Measurements from ENCODE around the gene TGFBR3L.
A peak's percentile ranks its signal among the peaks of the same experiment; 100 is the strongest.
"Not testable (repeated sequence)": the region's sequence is repeated elsewhere in the genome, so short reads cannot be mapped to it uniquely, and the experiment has no call there.

TGFBR3L gene

DNA sequence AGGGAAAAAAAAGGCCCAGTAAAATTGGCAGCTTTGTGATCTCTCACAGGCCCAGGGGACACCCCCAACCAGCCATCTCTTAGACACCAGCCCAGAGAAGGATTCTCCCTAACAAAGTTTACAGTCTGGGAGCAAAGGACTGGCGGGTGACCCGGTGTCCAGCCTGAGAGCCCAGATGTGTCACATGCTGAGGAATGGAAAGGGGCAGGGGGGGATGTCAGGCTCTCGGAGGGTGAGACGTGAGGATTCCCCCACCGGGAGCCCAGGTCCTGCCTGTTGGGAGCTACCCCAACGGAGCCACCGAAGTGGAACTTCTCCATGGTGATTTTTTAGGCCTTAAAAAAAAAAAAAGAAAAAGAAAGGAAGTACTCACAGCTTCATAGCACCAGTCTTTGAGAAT lies 16.1 kb downstream of the TGFBR3L start:
- DNase-seq: no peak

- DNase-seq: no peak
Measured at GRCh38 chr19:7931221-7932061, 16.8 kb downstream of the TGFBR3L start.

DNA sequence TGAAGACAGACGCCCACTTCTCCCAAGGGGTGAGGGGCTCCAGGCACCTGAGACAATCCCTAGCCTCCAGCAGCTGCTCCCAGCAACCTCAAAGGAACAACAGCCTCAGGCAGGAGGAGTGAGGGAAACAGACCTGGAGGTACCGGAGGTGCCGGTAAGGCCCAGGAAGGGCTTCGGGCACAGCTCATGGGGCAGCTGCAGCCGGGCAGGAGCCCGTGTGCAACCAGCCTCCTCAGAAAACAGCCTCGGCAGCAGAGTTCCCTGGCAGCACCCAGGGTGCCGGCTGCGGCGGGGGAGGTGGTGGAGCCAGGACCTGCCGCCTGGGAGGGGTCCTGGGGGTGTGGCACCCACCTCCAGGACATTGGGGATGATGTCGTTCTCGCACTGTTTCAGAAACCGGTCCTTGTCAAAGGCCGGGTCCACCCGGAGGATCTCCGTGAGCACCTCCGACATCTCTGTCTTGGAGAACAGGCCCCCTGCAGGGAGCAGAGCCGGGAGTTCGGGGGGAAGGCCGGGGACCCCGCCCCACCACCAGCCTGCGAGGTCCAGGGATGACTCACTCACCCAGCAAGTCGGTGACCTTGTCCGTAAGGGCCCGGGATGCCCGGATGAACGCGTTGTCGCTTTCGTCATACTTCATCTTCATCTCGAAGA lies 17.8 kb downstream of the TGFBR3L start:
- DNase-seq: no peak

GRCh38 chr19:7932930-7933300 lies 18.3 kb downstream of the TGFBR3L start:
- no peak for DNase-seq

GRCh38 chr19:7933411-7933810 lies 18.8 kb downstream of the TGFBR3L start:
- no peak for DNase-seq

GRCh38 chr19:7933828-7934725 lies 19.4 kb downstream of the TGFBR3L start:
- no peak for DNase-seq

DNA sequence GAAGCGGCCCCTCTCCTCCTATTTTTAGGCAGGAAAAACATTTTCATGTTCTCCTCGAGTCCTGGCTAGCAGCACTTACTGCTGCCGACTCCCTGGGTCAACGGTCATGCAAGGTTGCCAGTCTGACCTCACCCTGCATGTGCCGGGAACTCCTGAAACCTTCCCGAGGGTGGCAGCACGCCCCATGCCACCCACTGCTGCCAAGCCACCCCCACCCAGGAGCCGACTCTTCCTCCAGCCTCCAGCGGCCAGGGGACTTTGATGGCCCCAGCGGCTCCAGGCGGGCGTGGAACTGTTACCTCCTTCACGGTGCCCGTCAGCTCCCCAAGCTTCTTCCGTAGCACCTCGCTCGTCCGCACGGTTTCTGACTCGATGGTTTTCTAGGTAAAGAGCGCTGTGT lies 20.1 kb downstream of the TGFBR3L start:
- DNase-seq: no peak

- no peak for DNase-seq
Measured at GRCh38 chr19:7940841-7941240, 26.2 kb downstream of the TGFBR3L start.

GRCh38 chr19:7941895-7942596 lies 27.4 kb downstream of the TGFBR3L start:
- DNase-seq: no peak

GRCh38 chr19:7942981-7943443 lies 28.4 kb downstream of the TGFBR3L start:
- DNase-seq: no peak

DNA sequence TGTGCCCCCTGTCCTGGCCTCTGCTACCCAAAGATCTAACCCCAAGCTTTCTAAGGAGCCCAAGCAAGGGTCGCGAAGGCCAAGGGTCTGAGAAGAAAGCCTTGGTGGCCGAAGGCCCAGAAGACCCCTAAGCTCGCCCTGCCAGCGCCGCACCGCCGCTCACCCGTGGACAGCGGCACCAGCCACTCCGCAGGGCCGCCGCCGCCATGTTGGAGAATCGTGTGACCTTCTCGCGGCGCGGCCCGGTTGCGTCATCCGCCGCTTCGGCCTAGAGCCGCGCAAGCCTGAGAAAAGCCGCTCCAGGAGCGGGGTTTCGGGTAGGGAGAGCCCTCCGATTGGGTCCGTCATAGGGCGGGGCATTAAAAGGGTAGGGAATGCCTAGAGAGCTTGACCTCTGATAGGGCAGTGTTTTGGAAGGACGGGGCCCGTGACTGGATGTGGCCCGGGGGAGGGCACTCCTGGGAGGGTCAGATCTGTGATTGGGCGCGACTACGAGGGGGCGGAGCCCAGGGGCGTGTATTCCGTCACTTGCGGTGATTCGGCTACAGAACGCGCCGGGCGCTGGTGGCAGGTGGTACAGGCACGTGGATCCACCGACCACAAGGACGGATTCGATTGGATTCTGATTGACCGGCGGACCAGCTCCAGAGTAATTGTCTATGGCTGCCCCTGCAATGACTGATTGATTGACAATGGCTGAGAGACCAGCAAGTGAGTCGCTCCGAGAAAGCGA lies 29.0 kb downstream of the TGFBR3L start, which contains the start of gene TIMM44:
TSS of gene TIMM44 (minus strand) at position 223 of the 733 bp plus-strand sequence. CDS start at position 208, 15 bp downstream.
- peak; percentile 97 for DNase-seq

GRCh38 chr19:7944177-7944761 lies 29.6 kb downstream of the TGFBR3L start:
- DNase-seq: peak; percentile 78

GRCh38 chr19:7947939-7948338 lies 33.3 kb downstream of the TGFBR3L start:
- no peak for DNase-seq

GRCh38 chr19:7953060-7953459 lies 38.4 kb downstream of the TGFBR3L start:
- DNase-seq: no peak

DNA sequence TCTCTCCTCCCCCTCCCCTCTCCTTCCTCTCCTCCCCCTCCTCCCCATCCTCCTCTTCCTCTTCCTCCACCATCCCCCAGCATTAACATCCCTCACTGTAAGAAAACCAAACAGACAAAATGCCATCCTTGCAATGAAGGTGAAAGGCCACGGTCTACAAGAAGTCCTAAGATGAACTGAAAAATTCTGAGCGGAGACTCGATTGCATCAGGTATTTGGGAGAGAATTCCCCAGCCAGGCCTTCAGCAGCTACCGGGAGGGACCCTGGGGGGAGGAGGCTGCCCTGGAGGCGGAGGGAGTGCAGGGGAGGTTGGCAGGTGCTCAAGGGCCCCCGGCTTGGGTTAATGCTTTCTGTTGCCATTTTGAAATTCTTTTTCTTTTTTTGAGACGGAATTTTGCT lies 38.9 kb downstream of the TGFBR3L start:
- no peak for DNase-seq

- no peak for DNase-seq
Measured at GRCh38 chr19:7955696-7956095, 41.1 kb downstream of the TGFBR3L start.

- DNase-seq: no peak
Measured at GRCh38 chr19:7959211-7959610, 44.6 kb downstream of the TGFBR3L start.

GRCh38 chr19:7961082-7961481 lies 46.5 kb downstream of the TGFBR3L start:
- DNase-seq: not testable (repeated sequence)

GRCh38 chr19:7961920-7962626 lies 47.4 kb downstream of the TGFBR3L start:
- DNase-seq: no peak

- DNase-seq: no peak
Measured at GRCh38 chr19:7962644-7963268, 48.1 kb downstream of the TGFBR3L start.

Measured in KG1 (cell line).